Limb (tissue), 2 donors: ENCODE results near the gene LEF1.

Source experiments
- DNase-seq, 2 donors: peaks; one replicate each; pipeline ENCODE4 v3.0.0-alpha.2; 2016; ENCODE audit errors: extremely low spot score in 2 of 2

The LEF1 gene

GRCh38 chr4:108001540-108002135 is 167.1 kb downstream of the LEF1 start:
- no peak for DNase-seq

GRCh38 chr4:107999932-108000539 is 168.7 kb downstream of the LEF1 start:
- DNase-seq, result no peak

GRCh38 chr4:107997794-107998193 is 170.9 kb downstream of the LEF1 start:
- no peak for DNase-seq
